Measurements from ENCODE around the gene SAV1. TPM values are rescaled to one million over a fixed set of nuclear protein-coding genes. Genes with fewer than 3 reads are reported as not detected.
A peak's percentile ranks its signal among the peaks of the same experiment; 100 is the strongest.

SAV1 gene
- total RNA-seq, 1 experiment from 2014 or later = 64.1 TPM

- no peak; the same call in 1 of the 2 replicates for TF ChIP-seq PREB (CRISPR knock-in tag; IDR thresholded peaks at IDR 0.05; ENCODE audit: borderline replicate concordance)
- TF ChIP-seq JAZF1 (CRISPR knock-in tag; IDR thresholded peaks at IDR 0.05) = no peak
- TF ChIP-seq KAT7 (CRISPR knock-in tag; IDR thresholded peaks at IDR 0.05; ENCODE audit: borderline replicate concordance) = peak; percentile 92
- peak; percentile 79 for TF ChIP-seq FOXP1 (CRISPR knock-in tag; IDR thresholded peaks at IDR 0.05; ENCODE audit: borderline replicate concordance)
- TF ChIP-seq SP1 (CRISPR knock-in tag; conservative IDR thresholded peaks at IDR 0.05) = peak; percentile 40; the same call in 1 of the 2 replicates
- peak; percentile 92 for TF ChIP-seq ARID4B (CRISPR knock-in tag; IDR thresholded peaks at IDR 0.05; ENCODE audit: borderline replicate concordance)
- TF ChIP-seq ZNF671 (CRISPR knock-in tag; IDR thresholded peaks at IDR 0.05) = peak; percentile 82
- TF ChIP-seq HMGXB4 (CRISPR knock-in tag; IDR thresholded peaks at IDR 0.05) = peak; percentile 77
- TF ChIP-seq E2F5 (CRISPR knock-in tag; IDR thresholded peaks at IDR 0.05) = peak; percentile 88; the same call in 1 of the 2 replicates
- peak; percentile 70; the same call in 1 of the 2 replicates for TF ChIP-seq ESRRA (CRISPR knock-in tag; IDR thresholded peaks at IDR 0.05; ENCODE audit: borderline replicate concordance)
- TF ChIP-seq ZNF532 (CRISPR knock-in tag; IDR thresholded peaks at IDR 0.05; ENCODE audit: borderline replicate concordance) = no peak
- no peak for TF ChIP-seq ZMAT4 (CRISPR knock-in tag; IDR thresholded peaks at IDR 0.05)
- no peak for TF ChIP-seq PRDM15 (CRISPR knock-in tag; IDR thresholded peaks at IDR 0.05)
- no peak for TF ChIP-seq STAT6 (CRISPR knock-in tag; conservative IDR thresholded peaks at IDR 0.05; ENCODE audit: low read depth)
Observed at GRCh38 chr14:50667996-50668825, at the start of gene SAV1 (continued).
